Hippocampal formation (tissue), 2 donors: ENCODE results near the gene HOMER2.
"Not testable (repeated sequence)": the region's sequence is repeated elsewhere in the genome, so short reads cannot be mapped to it uniquely, and the experiment has no call there.

ENCODE experiments used
- DNase-seq, 2 donors: peaks; one replicate each; lab custom pipeline; 2025; lab: John Stamatoyannopoulos, UW

HOMER2 gene

DNA sequence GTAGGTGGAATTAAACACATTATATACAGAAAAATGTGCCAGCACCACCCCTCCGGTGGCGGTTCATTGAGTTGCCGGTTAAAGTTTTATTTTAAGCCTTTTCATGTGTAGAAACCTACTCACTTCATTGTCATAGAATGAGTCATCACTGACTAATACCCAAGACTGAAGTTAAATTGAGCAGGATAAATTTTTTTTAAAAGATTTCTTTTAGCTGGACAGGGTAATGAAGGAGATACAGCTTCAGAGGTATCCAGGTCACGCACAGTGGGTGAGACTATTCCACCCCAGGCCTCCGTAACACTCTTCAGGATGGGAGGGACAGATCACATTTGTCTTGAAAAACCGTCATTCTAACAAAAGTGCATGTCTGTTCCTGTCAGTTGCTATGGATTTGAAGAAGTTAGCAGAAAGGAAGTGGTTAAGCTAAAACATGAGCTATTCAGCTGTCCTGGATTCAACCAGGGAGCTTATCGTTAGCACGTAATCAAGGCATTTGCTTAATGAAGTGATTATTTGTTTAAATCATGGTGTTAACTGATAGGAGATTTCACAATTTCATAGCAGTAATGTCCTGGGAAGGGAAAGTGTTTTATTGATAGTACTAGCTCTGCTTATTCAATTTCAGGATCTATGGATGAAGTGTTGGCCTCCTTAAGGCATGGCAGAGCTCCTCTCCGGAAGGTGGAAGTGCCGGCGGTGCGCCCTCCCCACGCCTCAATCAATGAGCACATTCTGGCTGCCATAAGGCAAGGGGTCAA is 119.7 kb downstream of the HOMER2 start:
- no peak for DNase-seq

- no peak for DNase-seq
These were observed 120.5 kb downstream of the HOMER2 start for GRCh38 chr15:82831894-82832600.

DNA sequence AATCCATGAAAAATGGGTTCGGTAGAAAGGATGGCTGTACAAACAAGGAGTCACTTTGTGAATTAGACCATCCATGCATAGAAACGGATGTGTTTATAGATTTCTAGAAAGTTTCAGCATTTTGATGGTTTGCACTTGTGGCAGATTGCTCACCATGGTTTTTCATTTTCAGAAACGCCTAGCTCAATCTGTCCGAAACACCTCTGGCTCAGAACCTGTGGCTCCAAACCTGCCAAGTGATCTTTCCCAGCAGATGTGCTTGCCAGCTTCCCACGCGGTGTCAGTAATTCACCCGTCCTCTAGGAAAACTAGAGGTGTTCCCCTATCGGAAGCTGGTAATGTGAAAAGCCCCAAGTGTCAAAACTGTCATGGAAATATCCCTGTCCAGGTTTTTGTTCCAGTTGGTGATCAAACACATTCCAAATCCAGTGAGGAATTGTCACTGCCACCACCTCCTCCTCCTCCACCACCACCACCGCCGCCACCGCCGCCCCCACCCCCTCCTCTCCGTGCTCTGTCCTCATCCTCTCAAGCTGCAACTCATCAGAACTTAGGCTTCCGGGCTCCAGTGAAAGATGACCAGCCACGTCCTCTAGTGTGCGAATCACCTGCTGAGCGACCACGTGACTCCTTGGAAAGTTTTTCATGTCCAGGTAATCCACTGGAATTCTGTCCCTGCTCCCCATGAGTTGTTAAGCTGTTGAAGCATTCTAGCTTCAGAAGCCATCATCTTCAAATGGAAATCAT is 121.9 kb downstream of the HOMER2 start:
- DNase-seq, result no peak

DNA sequence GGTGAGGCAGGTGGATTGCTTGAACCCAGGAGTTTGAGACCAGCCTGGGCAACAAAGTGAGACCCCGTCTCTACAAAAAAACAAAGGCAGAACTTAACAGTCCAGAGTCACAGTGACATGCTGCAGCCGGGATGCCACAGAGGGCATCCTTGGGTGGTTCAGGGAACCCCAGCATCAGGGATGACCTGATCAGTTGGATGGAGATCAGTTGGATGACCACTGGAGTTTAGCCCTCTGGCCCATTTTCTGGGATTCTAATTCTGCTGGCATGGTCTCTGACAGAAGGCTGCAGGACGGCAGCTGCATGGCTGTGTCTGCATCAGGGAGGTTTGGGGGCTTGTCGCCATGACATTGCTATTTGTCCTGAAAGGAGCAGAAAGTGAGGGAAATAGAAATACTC is 123.3 kb downstream of the HOMER2 start:
- no peak for DNase-seq

GRCh38 chr15:82828075-82828474 is 124.4 kb downstream of the HOMER2 start:
- no peak for DNase-seq

- DNase-seq, result no peak
These were observed 129.5 kb downstream of the HOMER2 start for GRCh38 chr15:82823049-82823448.

GRCh38 chr15:82821851-82822250 is 130.7 kb downstream of the HOMER2 start:
- not testable (repeated sequence) for DNase-seq

DNA sequence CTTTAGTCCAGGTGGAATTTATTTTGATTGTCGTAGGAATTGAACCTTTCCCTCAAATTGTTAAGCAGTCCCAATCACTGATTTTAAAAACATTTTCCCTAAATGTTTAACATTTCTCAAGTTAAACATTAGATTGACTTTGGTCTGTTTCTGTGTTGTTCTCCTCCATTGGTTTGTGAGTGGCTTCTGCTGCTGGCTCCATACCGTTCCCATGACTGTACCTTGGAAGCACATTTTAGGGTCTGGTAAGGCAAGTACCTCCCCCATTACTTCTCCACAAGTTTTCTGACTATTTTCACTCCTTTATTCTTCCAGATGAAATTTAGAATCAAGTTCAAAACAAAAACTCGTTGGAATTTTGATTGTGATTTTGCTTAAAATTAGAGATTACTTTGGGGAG is 131.1 kb downstream of the HOMER2 start:
- not testable (repeated sequence) for DNase-seq

DNA sequence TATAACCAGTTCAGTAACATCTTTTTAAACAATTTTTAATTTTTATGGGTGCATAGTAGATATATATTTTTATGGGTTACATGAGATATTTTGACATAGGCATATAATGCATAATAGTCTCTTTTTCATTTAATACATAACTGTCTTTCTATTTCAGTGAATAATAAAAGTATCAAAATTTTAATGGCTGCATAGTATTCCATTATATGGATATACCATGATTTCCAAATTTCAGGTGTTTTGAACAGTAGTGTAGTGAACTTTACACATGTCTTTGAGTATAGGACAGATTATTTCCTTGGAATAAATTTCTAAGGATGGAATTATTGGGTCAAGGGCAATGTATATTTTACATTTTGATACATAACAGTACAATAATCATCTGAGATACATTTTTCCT is 132.4 kb downstream of the HOMER2 start:
- DNase-seq, result no peak

DNA sequence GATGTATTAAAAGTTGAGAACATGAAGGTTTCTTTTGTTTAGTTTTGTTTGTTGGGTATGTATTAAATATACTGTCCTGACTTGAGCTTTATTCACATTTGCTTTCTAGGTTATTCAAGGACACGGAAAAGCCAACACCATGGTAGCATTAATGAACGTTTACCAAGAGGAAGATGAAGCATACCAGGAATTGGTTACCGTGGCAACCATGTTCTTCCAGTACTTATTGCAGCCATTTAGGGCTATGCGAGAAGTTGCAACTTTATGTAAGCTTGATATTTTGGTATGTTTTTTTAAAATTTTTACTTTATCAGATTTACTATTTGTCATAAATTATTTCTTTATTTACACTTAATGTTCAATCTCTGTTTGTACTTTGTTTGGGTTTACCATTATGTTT is 139.5 kb downstream of the HOMER2 start:
- no peak for DNase-seq

DNA sequence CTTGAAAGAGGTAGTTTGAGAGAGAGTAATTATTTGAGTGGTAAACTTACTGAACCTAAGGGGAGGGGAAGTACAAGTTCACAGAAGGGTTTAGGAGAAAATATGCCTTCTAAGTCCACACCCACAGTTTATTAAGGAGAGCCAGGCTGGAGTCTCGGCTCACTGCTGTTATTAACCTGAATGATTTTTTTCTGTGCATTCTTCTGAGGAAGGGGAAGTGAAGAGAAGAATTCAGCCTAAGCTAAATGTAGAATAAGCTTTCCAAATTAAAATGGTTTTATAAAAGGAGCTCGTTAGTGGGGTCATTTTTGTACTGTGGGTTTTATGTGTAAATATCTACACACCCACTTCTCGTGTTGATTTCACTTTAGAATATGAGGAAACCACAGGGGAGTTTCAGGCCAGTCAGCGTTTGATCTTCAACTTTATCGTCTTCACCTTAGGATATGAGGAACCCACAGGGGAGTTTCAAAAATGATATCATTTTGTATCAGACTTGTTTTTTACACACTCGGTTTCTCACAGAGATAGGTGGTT is 141.6 kb downstream of the HOMER2 start:
- no peak for DNase-seq

DNA sequence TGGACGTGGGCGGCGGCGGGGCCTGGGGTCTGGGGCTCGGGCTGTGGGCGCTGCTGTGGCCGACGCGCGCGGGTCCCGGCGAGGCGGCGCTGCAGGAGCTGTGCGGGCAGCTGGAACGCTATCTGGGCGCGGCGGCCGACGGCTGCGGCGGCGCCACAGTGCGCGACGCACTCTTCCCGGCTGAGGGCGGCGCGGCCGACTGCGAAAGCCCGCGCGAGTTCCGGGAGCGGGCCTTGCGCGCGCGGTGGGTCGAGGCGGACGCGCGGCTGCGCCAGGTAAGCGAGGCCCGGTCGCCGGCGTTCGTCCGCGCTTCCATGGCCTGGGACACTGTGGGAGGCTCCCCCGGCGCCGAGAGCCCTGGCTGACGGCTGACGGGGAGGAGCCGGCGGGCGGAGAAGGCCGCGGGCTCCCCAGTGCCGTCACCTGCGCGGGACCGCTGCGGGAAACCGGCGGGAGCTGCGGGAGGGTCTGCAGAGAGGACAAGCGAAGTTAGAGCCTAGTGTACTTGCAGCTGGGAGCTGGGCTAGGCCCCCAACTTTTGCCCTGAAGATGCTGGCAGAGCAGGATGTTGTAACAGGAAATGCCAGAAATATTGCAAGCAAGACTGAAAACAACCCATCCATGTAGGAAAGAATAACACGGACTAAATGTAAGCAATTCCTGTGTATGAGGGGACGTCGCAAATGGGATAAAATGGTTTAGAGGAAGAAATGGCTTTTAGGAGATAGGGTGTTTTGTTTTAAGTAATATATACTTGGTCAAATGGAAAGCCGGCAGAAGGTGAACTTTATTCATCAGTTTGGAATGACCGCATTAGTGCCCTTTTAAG is 142.2 kb downstream of the HOMER2 start:
- DNase-seq, result no peak

DNA sequence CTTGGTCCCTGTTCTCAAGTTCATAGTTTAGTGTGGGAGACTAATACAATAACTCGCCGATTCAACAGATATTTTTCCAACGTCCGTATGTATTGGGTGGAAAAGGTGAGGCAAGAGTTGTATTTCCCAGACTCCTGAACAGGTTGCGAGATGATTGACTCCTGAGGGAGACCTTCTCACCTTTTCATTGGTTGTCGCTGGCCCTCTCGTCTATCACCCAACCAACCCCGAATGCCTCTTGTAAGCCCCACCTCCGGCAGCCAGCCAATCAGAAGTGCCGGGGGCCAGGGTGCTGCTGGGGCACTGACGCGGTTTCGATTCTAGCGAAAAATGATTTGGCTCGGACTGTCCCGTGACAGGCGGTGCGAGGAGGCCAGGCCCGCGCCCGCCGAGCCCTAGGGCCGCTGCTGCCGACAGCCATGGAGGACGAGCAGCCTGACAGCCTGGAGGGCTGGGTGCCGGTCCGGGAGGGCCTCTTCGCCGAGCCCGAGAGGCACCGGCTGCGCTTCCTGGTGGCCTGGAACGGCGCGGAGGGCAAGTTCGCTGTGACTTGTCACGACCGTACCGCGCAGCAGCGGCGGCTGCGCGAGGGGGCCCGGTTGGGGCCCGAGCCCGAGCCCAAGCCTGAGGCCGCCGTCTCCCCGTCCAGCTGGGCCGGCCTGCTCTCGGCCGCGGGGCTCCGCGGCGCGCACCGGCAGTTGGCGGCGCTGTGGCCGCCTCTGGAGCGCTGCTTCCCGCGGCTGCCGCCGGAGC is 143.0 kb downstream of the HOMER2 start, which contains the start of gene WHAMM:
Gene WHAMM (plus strand): TSS at position 321 of the 753 bp plus-strand sequence. CDS start 99 bp downstream, at position 420.
- DNase-seq, result peak; percentile 98 to 99

- no peak for DNase-seq
These were observed 143.9 kb downstream of the HOMER2 start for GRCh38 chr15:82808634-82809041.

GRCh38 chr15:82807920-82808633 is 144.4 kb downstream of the HOMER2 start:
- DNase-seq, result no peak

GRCh38 chr15:82805994-82806406 is 146.5 kb downstream of the HOMER2 start, which contains the start of gene FSD2:
Gene FSD2 (minus strand): TSS chr15:82806069. CDS start chr15:82787390, 18,679 bp downstream.
- no peak for DNase-seq

- no peak for DNase-seq
These were observed 148.0 kb downstream of the HOMER2 start for GRCh38 chr15:82804575-82804949.

GRCh38 chr15:82803793-82804574 is 148.5 kb downstream of the HOMER2 start:
- no peak for DNase-seq

DNA sequence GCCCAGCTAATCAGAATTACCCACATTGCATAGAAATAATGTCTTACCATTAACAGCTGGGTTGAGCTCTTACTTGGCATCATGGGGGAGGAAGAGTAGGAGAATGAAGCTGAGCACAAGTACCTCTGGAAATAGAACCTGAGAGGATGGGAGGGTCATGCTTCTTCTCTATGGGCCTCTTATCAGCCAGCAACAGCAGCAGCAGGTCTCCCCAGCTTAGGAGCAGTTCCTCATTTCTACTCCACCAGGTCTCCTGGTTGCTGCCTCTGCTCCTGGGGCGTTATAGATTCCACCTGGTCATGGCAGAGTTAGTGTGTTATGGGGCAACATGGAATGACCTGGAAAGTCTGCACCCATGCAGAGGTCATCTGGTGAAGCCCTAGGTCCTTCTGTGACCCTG is 150.0 kb downstream of the HOMER2 start:
- DNase-seq, result no peak
